MM.1S (cell line): ENCODE results near the gene RND1.

ENCODE experiments used
- CTCF ChIP-seq: fragments of 300-600 bp; sonication (generic); IDR thresholded peaks from 2 replicates; pipeline ENCODE4 v1.5.1; 2016; ENCODE audit warnings: antibody characterized with exemption, low read length, mixed read lengths
- EZH2 ChIP-seq: fragments of 300-600 bp; sonication (generic); optimal IDR thresholded peaks from 2 replicates; pipeline ENCODE3; 2017; ENCODE audit warnings: low read depth, mild to moderate bottlenecking, antibody characterized with exemption, low read length, mixed read lengths

- TF ChIP-seq EZH2, result no peak
- TF ChIP-seq CTCF, result no peak
Observed at GRCh38 chr12:48827026-48827425, 38.6 kb downstream of the RND1 start.
